Hepatocyte (in vitro differentiated cells): ENCODE results near the gene NUP214.

Experiments used
- CTCF ChIP-seq: fragments of 200-600 bp; sonication (generic); IDR thresholded peaks from 2 replicates; pipeline ENCODE4 v1.5.1; 2016; ENCODE audit warnings: antibody characterized with exemption, mild to moderate bottlenecking; ENCODE audit not compliant: poor library complexity
- EZH2 ChIP-seq: fragments of 200-600 bp; sonication (generic); IDR thresholded peaks from 2 replicates; pipeline ENCODE4 v1.6.1; 2016; ENCODE audit warnings: antibody characterized with exemption, mild to moderate bottlenecking, borderline replicate concordance
- EZH2phosphoT487 ChIP-seq: fragments of 200-600 bp; sonication (generic); IDR thresholded peaks from one replicate; pipeline ENCODE4 v1.6.1; 2018; ENCODE audit warnings: antibody characterized with exemption, mild to moderate bottlenecking, low read depth, moderate library complexity; ENCODE audit not compliant: unreplicated experiment, severe bottlenecking

GRCh38 chr9:131218370-131218769 is 93.0 kb downstream of the NUP214 start:
- no peak for TF ChIP-seq CTCF
- no peak for TF ChIP-seq EZH2phosphoT487
- TF ChIP-seq EZH2: no peak
